HepG2 (cell line): Measurements from ENCODE around the gene PSORS1C2. TPM values are rescaled to one million over a fixed set of nuclear protein-coding genes. Genes with fewer than 3 reads are reported as not detected.

ENCODE experiments used
- CEBPG ChIP-seq: IDR thresholded peaks from 2 replicates; pipeline ENCODE4 v1.6.1; 2016
- GLI4 ChIP-seq: sonication (generic); formaldehyde crosslinking; IDR thresholded peaks from 2 replicates; pipeline ENCODE4 v1.5.1; 2020; ENCODE audit warnings: missing genetic modification reagents, mild to moderate bottlenecking, moderate library complexity, borderline replicate concordance
- HDAC2 ChIP-seq: sonication (generic); formaldehyde crosslinking; IDR thresholded peaks from 2 replicates; pipeline ENCODE4 v1.4.0; 2020; ENCODE audit warnings: missing genetic modification reagents
- HNRNPH1 ChIP-seq: fragments of 200-400 bp; formaldehyde crosslinking; optimal IDR thresholded peaks from 2 replicates; pipeline ENCODE3; 2017; ENCODE audit warnings: mild to moderate bottlenecking, low read depth, low read length
- HOXD1 ChIP-seq: sonication (generic); formaldehyde crosslinking; IDR thresholded peaks from 2 replicates; pipeline ENCODE4 v1.5.0; 2020; ENCODE audit warnings: missing genetic modification reagents
- NFIB ChIP-seq: sonication (generic); formaldehyde crosslinking; IDR thresholded peaks from 2 replicates; pipeline ENCODE4 v1.9.0; 2021; ENCODE audit warnings: missing genetic modification reagents, mild to moderate bottlenecking, borderline replicate concordance
- PCBP1 ChIP-seq: fragments of 200-400 bp; formaldehyde crosslinking; IDR thresholded peaks from 2 replicates; pipeline ENCODE4 v1.6.1; 2017; ENCODE audit warnings: mild to moderate bottlenecking, low read depth, low read length, borderline replicate concordance
- RXRB ChIP-seq: IDR thresholded peaks from 2 replicates; pipeline ENCODE4 v1.6.1; 2016; ENCODE audit warnings: borderline replicate concordance, missing genetic modification reagents, missing compliant biosample characterization
- ZBTB20 ChIP-seq: sonication (generic); formaldehyde crosslinking; IDR thresholded peaks from 2 replicates; pipeline ENCODE4 v1.8.1; 2023; ENCODE audit warnings: missing genetic modification reagents, low read depth, mild to moderate bottlenecking, borderline replicate concordance
- ZBTB7B ChIP-seq: sonication (generic); formaldehyde crosslinking; IDR thresholded peaks from 2 replicates; pipeline ENCODE4 v1.4.0; 2020; ENCODE audit warnings: missing genetic modification reagents
- ZNF44 ChIP-seq: sonication (generic); formaldehyde crosslinking; IDR thresholded peaks from 2 replicates; pipeline ENCODE4 v1.5.1; 2020; ENCODE audit warnings: mild to moderate bottlenecking, missing genetic modification reagents
- ZNF446 ChIP-seq: sonication (generic); formaldehyde crosslinking; IDR thresholded peaks from 2 replicates; pipeline ENCODE4 v1.5.0; 2020; ENCODE audit warnings: mild to moderate bottlenecking, missing genetic modification reagents
- ZNF660 ChIP-seq: sonication (generic); formaldehyde crosslinking; IDR thresholded peaks from 2 replicates; pipeline ENCODE4 v1.5.1; 2020; ENCODE audit warnings: mild to moderate bottlenecking, low read depth, missing genetic modification reagents, borderline replicate concordance
- ZNF773 ChIP-seq: sonication (generic); formaldehyde crosslinking; IDR thresholded peaks from 2 replicates; pipeline ENCODE4 v1.4.0; 2020; ENCODE audit warnings: missing genetic modification reagents, borderline replicate concordance
- ZNF776 ChIP-seq: sonication (generic); formaldehyde crosslinking; IDR thresholded peaks from 2 replicates; pipeline ENCODE4 v1.4.0; 2020; ENCODE audit warnings: mild to moderate bottlenecking, missing genetic modification reagents
- ZNF850 ChIP-seq: sonication (generic); formaldehyde crosslinking; conservative IDR thresholded peaks from 2 replicates; pipeline ENCODE4 v1.9.0; 2021; ENCODE audit warnings: mild to moderate bottlenecking, missing genetic modification reagents
- polyA plus RNA-seq, 8 experiments: library from polyadenylated mRNA; depleted of rRNA in 3 of 8; stranded (reverse) in 7 of 8; unstranded in 1 of 8; fragments of >200 nt; fragmentation: Illumina TruSeq in 4 of 8; extraction: Trizol in 4 of 8; gene quantifications; 2 replicates each; pipeline versions ENCODE4 v1.2.1 to v1.2.3, GENCODE V29; 2011 to 2016; ENCODE audit warnings: low read depth in 4 of 8, missing spikeins in 1 of 8, mixed read lengths in 1 of 8; ENCODE audit not compliant: insufficient read depth in 1 of 8
- total RNA-seq, 5 experiments: library from RNA; depleted of rRNA; stranded (reverse); fragments of >200 nt; fragmentation: Illumina TruSeq; extraction: Trizol; gene quantifications; 2 replicates each; pipeline ENCODE4 v1.2.3, GENCODE V29; 2016; ENCODE audit warnings: low read depth in 1 of 5
- TF ChIP-seq, protein P1 (sequence below): sonication (generic); formaldehyde crosslinking; IDR thresholded peaks from 2 replicates; pipeline ENCODE4 v1.4.0; 2020; ENCODE audit warnings: mild to moderate bottlenecking, missing genetic modification reagents
- TF ChIP-seq, protein P2 (sequence below): sonication (generic); formaldehyde crosslinking; IDR thresholded peaks from 2 replicates; pipeline ENCODE4 v1.4.0; 2020; ENCODE audit warnings: missing genetic modification reagents, borderline replicate concordance
- TF ChIP-seq, protein P3 (sequence below): sonication (generic); formaldehyde crosslinking; IDR thresholded peaks from 2 replicates; pipeline ENCODE4 v1.5.1; 2020; ENCODE audit warnings: missing genetic modification reagents, mild to moderate bottlenecking, borderline replicate concordance
- TF ChIP-seq, protein P4 (sequence below): IDR thresholded peaks from 2 replicates; pipeline ENCODE4 v1.6.1; 2016; ENCODE audit warnings: missing compliant biosample characterization, missing genetic modification reagents, borderline replicate concordance
- TF ChIP-seq, protein P5 (sequence below): sonication (generic); formaldehyde crosslinking; IDR thresholded peaks from 2 replicates; pipeline ENCODE4 v1.4.0; 2020; ENCODE audit warnings: missing genetic modification reagents

Gene PSORS1C2
- total and polyA plus RNA-seq, 2 of the 13 experiments (the other 11 are each of a cell fraction or from before 2014, with no cell fraction given), result not detected

DNA sequence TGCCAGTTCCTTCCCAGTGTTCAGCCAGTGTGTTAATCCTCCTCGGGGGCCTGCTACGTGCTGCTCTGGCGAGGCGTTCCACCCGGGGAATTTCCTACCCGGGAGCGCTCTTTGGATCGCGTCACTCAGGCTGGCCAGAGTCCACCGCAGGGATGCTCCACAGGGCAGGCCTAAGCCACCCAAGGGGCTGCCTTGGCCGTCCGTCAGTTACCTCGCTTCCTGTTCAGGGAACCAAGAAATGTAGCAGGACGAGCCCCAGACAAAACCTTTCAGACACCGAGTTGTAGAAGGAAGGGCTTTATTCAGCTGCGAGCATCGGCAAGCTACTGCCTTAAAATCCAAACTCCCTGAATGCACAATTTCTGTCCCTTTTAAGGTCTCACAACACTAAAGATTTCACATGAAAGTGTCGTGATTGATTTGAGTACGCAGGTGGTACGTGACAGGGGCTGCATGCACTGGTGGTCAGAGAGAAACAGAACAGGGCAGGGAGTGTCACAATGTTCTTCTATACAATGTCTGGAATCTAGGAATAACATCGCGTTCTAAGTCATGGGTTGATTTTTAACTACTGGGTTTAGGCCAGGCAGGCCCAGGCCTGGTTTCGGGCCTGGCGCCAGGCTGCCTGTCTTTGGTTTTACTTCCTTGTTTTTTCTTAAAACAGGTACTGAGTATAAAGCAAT is 47.3 kb upstream of the PSORS1C2 start (continued):
- TF ChIP-seq ZNF660 (CRISPR knock-in tag), result no peak
- TF ChIP-seq, protein P1, sequence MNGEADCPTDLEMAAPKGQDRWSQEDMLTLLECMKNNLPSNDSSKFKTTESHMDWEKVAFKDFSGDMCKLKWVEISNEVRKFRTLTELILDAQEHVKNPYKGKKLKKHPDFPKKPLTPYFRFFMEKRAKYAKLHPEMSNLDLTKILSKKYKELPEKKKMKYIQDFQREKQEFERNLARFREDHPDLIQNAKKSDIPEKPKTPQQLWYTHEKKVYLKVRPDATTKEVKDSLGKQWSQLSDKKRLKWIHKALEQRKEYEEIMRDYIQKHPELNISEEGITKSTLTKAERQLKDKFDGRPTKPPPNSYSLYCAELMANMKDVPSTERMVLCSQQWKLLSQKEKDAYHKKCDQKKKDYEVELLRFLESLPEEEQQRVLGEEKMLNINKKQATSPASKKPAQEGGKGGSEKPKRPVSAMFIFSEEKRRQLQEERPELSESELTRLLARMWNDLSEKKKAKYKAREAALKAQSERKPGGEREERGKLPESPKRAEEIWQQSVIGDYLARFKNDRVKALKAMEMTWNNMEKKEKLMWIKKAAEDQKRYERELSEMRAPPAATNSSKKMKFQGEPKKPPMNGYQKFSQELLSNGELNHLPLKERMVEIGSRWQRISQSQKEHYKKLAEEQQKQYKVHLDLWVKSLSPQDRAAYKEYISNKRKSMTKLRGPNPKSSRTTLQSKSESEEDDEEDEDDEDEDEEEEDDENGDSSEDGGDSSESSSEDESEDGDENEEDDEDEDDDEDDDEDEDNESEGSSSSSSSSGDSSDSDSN (CRISPR knock-in tag), result peak; percentile 96
- TF ChIP-seq, protein P2, sequence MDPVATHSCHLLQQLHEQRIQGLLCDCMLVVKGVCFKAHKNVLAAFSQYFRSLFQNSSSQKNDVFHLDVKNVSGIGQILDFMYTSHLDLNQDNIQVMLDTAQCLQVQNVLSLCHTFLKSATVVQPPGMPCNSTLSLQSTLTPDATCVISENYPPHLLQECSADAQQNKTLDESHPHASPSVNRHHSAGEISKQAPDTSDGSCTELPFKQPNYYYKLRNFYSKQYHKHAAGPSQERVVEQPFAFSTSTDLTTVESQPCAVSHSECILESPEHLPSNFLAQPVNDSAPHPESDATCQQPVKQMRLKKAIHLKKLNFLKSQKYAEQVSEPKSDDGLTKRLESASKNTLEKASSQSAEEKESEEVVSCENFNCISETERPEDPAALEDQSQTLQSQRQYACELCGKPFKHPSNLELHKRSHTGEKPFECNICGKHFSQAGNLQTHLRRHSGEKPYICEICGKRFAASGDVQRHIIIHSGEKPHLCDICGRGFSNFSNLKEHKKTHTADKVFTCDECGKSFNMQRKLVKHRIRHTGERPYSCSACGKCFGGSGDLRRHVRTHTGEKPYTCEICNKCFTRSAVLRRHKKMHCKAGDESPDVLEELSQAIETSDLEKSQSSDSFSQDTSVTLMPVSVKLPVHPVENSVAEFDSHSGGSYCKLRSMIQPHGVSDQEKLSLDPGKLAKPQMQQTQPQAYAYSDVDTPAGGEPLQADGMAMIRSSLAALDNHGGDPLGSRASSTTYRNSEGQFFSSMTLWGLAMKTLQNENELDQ (CRISPR knock-in tag), result no peak
- no peak for TF ChIP-seq ZNF446 (CRISPR knock-in tag)
- TF ChIP-seq ZBTB20 (CRISPR knock-in tag), result peak; percentile 55; the same call in 1 of the 2 replicates
- TF ChIP-seq GLI4 (CRISPR knock-in tag), result no peak; the same call in 1 of the 2 replicates
- peak; percentile 15; the same call in 1 of the 2 replicates for TF ChIP-seq CEBPG (CRISPR knock-in tag)
- TF ChIP-seq HNRNPH1, result no peak
- TF ChIP-seq HOXD1 (CRISPR knock-in tag), result 0 out of 2 replicates have a peak, but pooled peaks have one; percentile 23
- TF ChIP-seq HDAC2 (CRISPR knock-in tag), result peak; percentile 71; the same call in 1 of the 2 replicates
- TF ChIP-seq ZNF773 (CRISPR knock-in tag), result no peak
- TF ChIP-seq, protein P3, sequence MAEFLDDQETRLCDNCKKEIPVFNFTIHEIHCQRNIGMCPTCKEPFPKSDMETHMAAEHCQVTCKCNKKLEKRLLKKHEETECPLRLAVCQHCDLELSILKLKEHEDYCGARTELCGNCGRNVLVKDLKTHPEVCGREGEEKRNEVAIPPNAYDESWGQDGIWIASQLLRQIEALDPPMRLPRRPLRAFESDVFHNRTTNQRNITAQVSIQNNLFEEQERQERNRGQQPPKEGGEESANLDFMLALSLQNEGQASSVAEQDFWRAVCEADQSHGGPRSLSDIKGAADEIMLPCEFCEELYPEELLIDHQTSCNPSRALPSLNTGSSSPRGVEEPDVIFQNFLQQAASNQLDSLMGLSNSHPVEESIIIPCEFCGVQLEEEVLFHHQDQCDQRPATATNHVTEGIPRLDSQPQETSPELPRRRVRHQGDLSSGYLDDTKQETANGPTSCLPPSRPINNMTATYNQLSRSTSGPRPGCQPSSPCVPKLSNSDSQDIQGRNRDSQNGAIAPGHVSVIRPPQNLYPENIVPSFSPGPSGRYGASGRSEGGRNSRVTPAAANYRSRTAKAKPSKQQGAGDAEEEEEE (CRISPR knock-in tag), result no peak
- TF ChIP-seq, protein P4, sequence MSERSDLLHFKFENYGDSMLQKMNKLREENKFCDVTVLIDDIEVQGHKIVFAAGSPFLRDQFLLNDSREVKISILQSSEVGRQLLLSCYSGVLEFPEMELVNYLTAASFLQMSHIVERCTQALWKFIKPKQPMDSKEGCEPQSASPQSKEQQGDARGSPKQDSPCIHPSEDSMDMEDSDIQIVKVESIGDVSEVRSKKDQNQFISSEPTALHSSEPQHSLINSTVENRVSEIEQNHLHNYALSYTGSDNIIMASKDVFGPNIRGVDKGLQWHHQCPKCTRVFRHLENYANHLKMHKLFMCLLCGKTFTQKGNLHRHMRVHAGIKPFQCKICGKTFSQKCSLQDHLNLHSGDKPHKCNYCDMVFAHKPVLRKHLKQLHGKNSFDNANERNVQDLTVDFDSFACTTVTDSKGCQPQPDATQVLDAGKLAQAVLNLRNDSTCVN (CRISPR knock-in tag), result 0 out of 2 replicates have a peak, but pooled peaks have one; percentile 49
- TF ChIP-seq ZNF776 (CRISPR knock-in tag), result no peak
- peak; percentile 67 for TF ChIP-seq ZBTB7B
- TF ChIP-seq ZNF850 (CRISPR knock-in tag), result no peak; the same call in 1 of the 2 replicates
- TF ChIP-seq ZNF44 (CRISPR knock-in tag), result no peak
- TF ChIP-seq RXRB (CRISPR knock-in tag), result peak; percentile 60; the same call in 1 of the 2 replicates
- no peak for TF ChIP-seq NFIB
- TF ChIP-seq, protein P5, sequence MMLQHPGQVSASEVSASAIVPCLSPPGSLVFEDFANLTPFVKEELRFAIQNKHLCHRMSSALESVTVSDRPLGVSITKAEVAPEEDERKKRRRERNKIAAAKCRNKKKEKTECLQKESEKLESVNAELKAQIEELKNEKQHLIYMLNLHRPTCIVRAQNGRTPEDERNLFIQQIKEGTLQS, result no peak
- TF ChIP-seq PCBP1, result no peak
